Endothelial cell of umbilical vein (primary cell): Measurements from ENCODE around the gene RASGRF1. TPM values are rescaled to one million over a fixed set of nuclear protein-coding genes. Genes with fewer than 3 reads are reported as not detected.

Source experiments
- BruUV-seq: library from RNA; stranded (reverse); fragments of 400-500 nt; replicated peaks from 2 replicates; lab custom pipeline; 2021; lab: Mats Ljungman, UMichigan
- CTCF ChIA-PET: fragments of 300-600, 350-600 bp; sonication (Branson Sonifier 250); formaldehyde crosslinking; loops from one replicate; lab custom pipeline; 2021; ENCODE audit warnings: antibody characterized with exemption, inconsistent platforms; lab: Charles Lee
- POLR2A ChIA-PET: fragments of 300-600, 350-600 bp; sonication (Branson Sonifier 250); formaldehyde crosslinking; loops from one replicate; lab custom pipeline; 2021; ENCODE audit warnings: antibody characterized with exemption, inconsistent platforms; lab: Charles Lee
- DNase-seq: peaks from one replicate; pipeline ENCODE4 v3.0.0-alpha.2; 2011; ENCODE audit warnings: low read depth, low spot score
- FAIRE-seq: peaks from 2 replicates; lab custom pipeline; 2011; peaks lifted over from hg19 to GRCh38; lab: Jason Lieb, UNC
- H2AFZ ChIP-seq: 2 replicates; pipeline ENCODE4 v1.6.0; 2012; ENCODE audit warnings: low read depth, low read length, control low read depth, inconsistent platforms
- H3K27ac ChIP-seq: 2 replicates; pipeline ENCODE4 v1.5.1; 2011; ENCODE audit warnings: low read depth, mild to moderate bottlenecking, control low read depth, low read length, moderate library complexity; ENCODE audit not compliant: insufficient read depth
- H3K27me3 ChIP-seq, 2 experiments: 2 replicates each; pipeline versions ENCODE4 v1.6.0 to v1.6.1; 2011; ENCODE audit warnings: low read length in 2 of 2, mixed read lengths in 1 of 2; ENCODE audit not compliant: control insufficient read depth in 2 of 2, insufficient read depth in 2 of 2
- H3K36me3 ChIP-seq, 2 experiments: 2 replicates in 1 of 2; 3 replicates in 1 of 2; pipeline ENCODE4 v1.5.1; 2011; ENCODE audit warnings: low read length in 2 of 2, mild to moderate bottlenecking in 1 of 2, moderate library complexity in 1 of 2; ENCODE audit not compliant: control insufficient read depth in 2 of 2, insufficient read depth in 2 of 2; ENCODE audit errors: extremely low read depth in 1 of 2
- H3K4me1 ChIP-seq: 3 replicates; pipeline ENCODE4 v1.5.1; 2011; ENCODE audit warnings: mild to moderate bottlenecking, low read length; ENCODE audit not compliant: control insufficient read depth, insufficient read depth; ENCODE audit errors: extremely low read depth
- H3K4me2 ChIP-seq: 2 replicates; pipeline ENCODE4 v1.6.1; 2011; ENCODE audit warnings: low read length, control low read depth, mixed read lengths; ENCODE audit not compliant: insufficient read depth
- H3K4me3 ChIP-seq, 3 experiments: fragments of 200-600 bp in 1 of 3; sonication (generic), shearing (Covaris generic) in 1 of 3; replicated peaks in 1 of 3; 2 replicates each; pipeline ENCODE4 v1.5.1; 2011 to 2016; ENCODE audit warnings: control low read depth in 3 of 3, low read length in 3 of 3, mild to moderate bottlenecking in 2 of 3, inconsistent platforms in 1 of 3, low read depth in 1 of 3, moderate library complexity in 1 of 3; ENCODE audit not compliant: insufficient read depth in 1 of 3
- H3K79me2 ChIP-seq: 2 replicates; pipeline ENCODE4 v1.6.0; 2012; ENCODE audit warnings: low read length, inconsistent platforms; ENCODE audit not compliant: control insufficient read depth, insufficient read depth
- H3K9ac ChIP-seq: replicated peaks from 2 replicates; pipeline ENCODE3; 2011; ENCODE audit warnings: low read length, control low read depth; ENCODE audit not compliant: insufficient read depth; ENCODE audit errors: extremely low read depth
- H3K9me1 ChIP-seq: replicated peaks from 3 replicates; pipeline ENCODE4 v1.6.0; 2011; ENCODE audit warnings: mild to moderate bottlenecking, low read length; ENCODE audit not compliant: control insufficient read depth, insufficient read depth; ENCODE audit errors: extremely low read depth
- H3K9me3 ChIP-seq: replicated peaks from 2 replicates; pipeline ENCODE4 v1.5.1; 2012; ENCODE audit warnings: low read length, inconsistent platforms; ENCODE audit not compliant: control insufficient read depth, insufficient read depth
- H4K20me1 ChIP-seq: replicated peaks from 2 replicates; pipeline ENCODE3; 2011; ENCODE audit warnings: mild to moderate bottlenecking, low read length; ENCODE audit not compliant: control insufficient read depth, insufficient read depth; ENCODE audit errors: extremely low read depth
- FOS ChIP-seq: IDR thresholded peaks from 2 replicates; pipeline ENCODE4 v1.6.1; 2011; ENCODE audit warnings: mild to moderate bottlenecking, low read length, moderate library complexity, borderline replicate concordance; ENCODE audit not compliant: insufficient read depth
- dilution Hi-C: fragments of 300-500 bp; cut with MboI; formaldehyde crosslinking; loops from one replicate; pipeline ENCODE4 v1.15.0; 2019; ENCODE audit warnings: low sequenced_read_pairs; ENCODE audit not compliant: extremely low pct_ligation_motif_present
- intact Hi-C: fragments of 100-400 bp; cut with micrococcal nuclease; formaldehyde crosslinking; loops from one replicate; pipeline ENCODE4 v1.10.0; 2022
- polyA plus RNA-seq, 4 experiments: library from polyadenylated mRNA; depleted of rRNA in 3 of 4; stranded (reverse) in 3 of 4; unstranded in 1 of 4; fragments of >200 nt; gene quantifications; 2 replicates each; pipeline versions ENCODE4 v1.2.1 to v1.2.3, GENCODE V29; 2011 to 2012; ENCODE audit warnings: missing spikeins in 1 of 4
- total RNA-seq: library from RNA; stranded (reverse); gene quantifications from 2 replicates; pipeline ENCODE4 v1.2.3, GENCODE V29; 2021

Gene RASGRF1
- total and polyA plus RNA-seq, 2 donors (not counting 3 experiments of a cell fraction or from before 2014, with no cell fraction given) = 0.04 TPM; not detected in 1

DNA sequence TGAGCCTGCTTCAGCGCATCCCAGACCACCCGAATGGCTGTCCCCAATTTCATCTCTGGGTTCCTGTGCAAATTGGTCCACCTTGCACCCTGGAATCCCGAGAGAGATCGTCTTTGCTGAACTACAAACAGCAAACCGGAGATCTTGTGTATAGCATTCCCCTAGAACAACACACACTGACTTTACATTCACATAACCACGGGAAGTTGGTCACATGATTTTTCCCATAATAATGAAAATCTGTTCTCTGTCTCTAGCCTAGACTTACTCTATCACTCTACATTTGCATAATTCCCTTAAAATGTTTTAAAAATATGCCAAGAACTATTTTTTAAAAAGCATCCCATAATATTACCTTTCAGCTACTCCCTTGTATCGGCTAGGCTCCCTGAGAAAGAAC, 180.3 kb downstream of the RASGRF1 start:
- DNase-seq = no peak
- H3K36me3 ChIP-seq = peaks cover 22 to 55% of the 10 kb centered on the region in 2 experiments
- H3K4me2 ChIP-seq = no peak overlapping the region
- dilution Hi-C loops (no loop called here), intact Hi-C loops (no loop called here)
- no peak overlapping the region for H2AFZ ChIP-seq
- H3K9me1 ChIP-seq = no peaks in the 10 kb centered on the region
- no peaks in the 10 kb centered on the region for H3K9me3 ChIP-seq
- FAIRE-seq = no peak
- no peak overlapping the region for H3K4me3 ChIP-seq
- POLR2A ChIA-PET = no interaction called here
- no peaks in the 10 kb centered on the region for H4K20me1 ChIP-seq
- no peak overlapping the region for H3K27ac ChIP-seq
- no TSS peak for BruUV-seq
- H3K27me3 ChIP-seq = no peaks in the 10 kb centered on the region
- CTCF ChIA-PET = interaction anchor here (1.0 to 7.4 kb wide), 6 partner anchors 10 to 274 kb away, joined by 3 to 109 read pairs (median 38); no protein-coding TSS in a partner anchor
- no peaks in the 10 kb centered on the region for H3K4me1 ChIP-seq
- H3K79me2 ChIP-seq = peaks cover 9% of the 10 kb centered on the region
- no peak for TF ChIP-seq FOS
- no peak overlapping the region for H3K9ac ChIP-seq

Other genes starting within 250 kb of the RASGRF1 start
- gene MORF4L1, start 217.9 kb downstream of the RASGRF1 start, total RNA-seq = 404 and 417 TPM in 2 replicates
- 135 and 164 TPM in 2 replicates for gene MORF4L1, start 217.9 kb downstream of the RASGRF1 start, polyA plus RNA-seq
- gene CTSH, start 145.7 kb downstream of the RASGRF1 start, total RNA-seq = 1.8 and 7.0 TPM in 2 replicates
- gene CTSH, start 145.7 kb downstream of the RASGRF1 start, polyA plus RNA-seq = 7.4 and 9.0 TPM in 2 replicates
- not detected in 2 replicates for gene ANKRD34C, start 191.9 kb upstream of the RASGRF1 start, total RNA-seq
- not detected in 2 replicates for gene ANKRD34C, start 191.9 kb upstream of the RASGRF1 start, polyA plus RNA-seq
- 105 and 114 TPM in 2 replicates for gene TMED3, start 220.3 kb upstream of the RASGRF1 start, total RNA-seq
- gene TMED3, start 220.3 kb upstream of the RASGRF1 start, polyA plus RNA-seq = 284 and 322 TPM in 2 replicates